ENCODE data around the gene CELF2.

CELF2 gene

GRCh38 chr10:11290156-11290890, 272.7 kb downstream of the CELF2 start:
- DNase-seq (ENCODE audit: low read depth in 2 of 3, low spot score in 1 of 3), result no peak

GRCh38 chr10:11292576-11293302, 275.1 kb downstream of the CELF2 start:
- no peak for DNase-seq (ENCODE audit: low read depth in 2 of 3, low spot score in 1 of 3)

GRCh38 chr10:11293332-11293731, 275.7 kb downstream of the CELF2 start:
- no peak for DNase-seq (ENCODE audit: low read depth in 2 of 3, low spot score in 1 of 3)

- DNase-seq (ENCODE audit: low read depth in 2 of 3, low spot score in 1 of 3), result no peak
Observed at GRCh38 chr10:11294831-11295450, 277.3 kb downstream of the CELF2 start.

GRCh38 chr10:11295492-11295891, 277.8 kb downstream of the CELF2 start:
- no peak for DNase-seq (ENCODE audit: low read depth in 2 of 3, low spot score in 1 of 3)

GRCh38 chr10:11297136-11297535, 279.5 kb downstream of the CELF2 start:
- DNase-seq (ENCODE audit: low read depth in 2 of 3, low spot score in 1 of 3), result no peak

GRCh38 chr10:11298116-11298515, 280.4 kb downstream of the CELF2 start:
- no peak for DNase-seq (ENCODE audit: low read depth in 2 of 3, low spot score in 1 of 3)

- no peak for DNase-seq (ENCODE audit: low read depth in 2 of 3, low spot score in 1 of 3)
Observed at GRCh38 chr10:11299125-11299524, 281.5 kb downstream of the CELF2 start.

- DNase-seq (ENCODE audit: low read depth in 2 of 3, low spot score in 1 of 3), result no peak
Observed at GRCh38 chr10:11300026-11300425, 282.4 kb downstream of the CELF2 start.

- DNase-seq (ENCODE audit: low read depth in 2 of 3, low spot score in 1 of 3), result no peak
Observed at GRCh38 chr10:11300563-11300962, 282.9 kb downstream of the CELF2 start.

- DNase-seq (ENCODE audit: low read depth in 2 of 3, low spot score in 1 of 3), result no peak
Observed at GRCh38 chr10:11301571-11302111, 284.0 kb downstream of the CELF2 start.

GRCh38 chr10:11302181-11302580, 284.5 kb downstream of the CELF2 start:
- no peak for DNase-seq (ENCODE audit: low read depth in 2 of 3, low spot score in 1 of 3)

- DNase-seq (ENCODE audit: low read depth in 2 of 3, low spot score in 1 of 3), result no peak
Observed at GRCh38 chr10:11303361-11304170, 285.9 kb downstream of the CELF2 start.

GRCh38 chr10:11304906-11305585, 287.4 kb downstream of the CELF2 start:
- DNase-seq (ENCODE audit: low read depth in 2 of 3, low spot score in 1 of 3), result no peak

- no peak for DNase-seq (ENCODE audit: low read depth in 2 of 3, low spot score in 1 of 3)
Observed at GRCh38 chr10:11305825-11306593, 288.3 kb downstream of the CELF2 start.

- DNase-seq (ENCODE audit: low read depth in 2 of 3, low spot score in 1 of 3), result no peak
Observed at GRCh38 chr10:11307004-11307403, 289.3 kb downstream of the CELF2 start.

GRCh38 chr10:11307937-11308336, 290.3 kb downstream of the CELF2 start:
- no peak for DNase-seq (ENCODE audit: low read depth in 2 of 3, low spot score in 1 of 3)

- DNase-seq (ENCODE audit: low read depth in 2 of 3, low spot score in 1 of 3), result no peak
Observed at GRCh38 chr10:11311027-11311426, 293.4 kb downstream of the CELF2 start.

- no peak for DNase-seq (ENCODE audit: low read depth in 2 of 3, low spot score in 1 of 3)
Observed at GRCh38 chr10:11313463-11313862, 295.8 kb downstream of the CELF2 start.
